ENCODE results near the gene MRPS23.

MRPS23 gene

GRCh38 chr17:57877803-57878377 lies 28.0 kb upstream of the MRPS23 start:
- DNase-seq = no peak

DNA sequence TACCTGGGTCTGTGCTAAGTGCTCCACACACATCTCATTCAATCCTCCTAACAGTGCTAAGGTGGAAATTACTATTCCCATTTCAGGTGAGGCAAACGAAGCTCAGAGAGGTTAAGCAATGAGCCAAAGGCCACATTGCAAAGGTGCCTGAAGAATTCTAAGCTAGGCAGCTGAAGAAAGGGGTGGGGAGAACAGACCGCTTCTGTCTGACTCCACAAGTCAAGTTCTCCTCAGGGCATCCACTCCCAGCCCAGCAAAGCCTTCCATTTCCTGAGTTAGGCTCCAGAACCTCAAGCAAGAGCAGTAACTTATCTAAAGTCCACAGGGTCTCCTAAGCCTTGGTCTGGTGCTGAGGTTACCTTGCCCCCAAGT lies 27.0 kb upstream of the MRPS23 start:
- no peak for DNase-seq

GRCh38 chr17:57876023-57876865 lies 26.4 kb upstream of the MRPS23 start:
- no peak for DNase-seq

GRCh38 chr17:57875290-57876022 lies 25.6 kb upstream of the MRPS23 start:
- no peak for DNase-seq

GRCh38 chr17:57874434-57875289 lies 24.8 kb upstream of the MRPS23 start:
- peak; percentile 56 for DNase-seq

GRCh38 chr17:57874058-57874419 lies 24.2 kb upstream of the MRPS23 start:
- DNase-seq = no peak

- DNase-seq = no peak
Measured at GRCh38 chr17:57873261-57874057, 23.6 kb upstream of the MRPS23 start.

DNA sequence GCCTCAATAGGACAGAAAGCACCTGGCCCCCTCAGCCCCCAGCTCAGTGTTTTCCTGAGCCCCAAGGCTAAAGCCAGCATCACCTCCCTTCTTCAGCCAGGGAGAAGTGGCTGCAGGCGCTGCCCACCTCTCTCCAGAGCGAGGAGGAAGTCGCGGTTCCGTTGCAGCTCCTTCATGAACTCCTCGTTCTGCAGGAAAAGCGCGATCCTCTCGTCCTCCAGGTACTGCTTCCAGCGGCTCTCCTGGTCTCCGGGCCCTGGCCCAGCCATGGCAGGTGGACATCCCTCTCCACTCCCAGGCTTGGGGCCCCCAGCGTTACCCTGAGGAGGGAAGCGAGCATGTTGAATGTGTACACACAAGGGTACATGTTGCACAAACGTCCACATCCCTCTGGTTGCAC lies 22.7 kb upstream of the MRPS23 start:
- no peak for DNase-seq

DNA sequence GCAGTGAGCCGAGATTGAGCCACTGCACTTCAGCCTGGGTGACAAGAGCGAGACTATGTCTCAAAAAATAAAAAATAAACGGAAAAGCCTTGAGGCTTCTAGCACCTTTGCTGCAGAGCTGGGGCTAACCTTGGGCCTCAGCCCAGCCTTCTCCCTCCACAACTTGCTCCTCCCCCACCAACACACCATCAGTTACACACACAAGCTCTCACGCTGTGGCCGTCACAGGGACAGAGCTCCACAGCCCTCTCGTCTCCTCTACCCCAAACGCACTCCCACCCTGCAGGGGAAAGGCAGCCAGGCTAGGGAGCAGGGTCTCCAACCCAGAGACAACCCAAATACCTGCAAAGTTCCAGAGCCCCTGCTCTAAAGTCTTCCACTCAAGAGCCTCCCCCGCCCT lies 22.0 kb upstream of the MRPS23 start:
- DNase-seq = no peak

- DNase-seq = no peak
Measured at GRCh38 chr17:57871155-57871554, 21.3 kb upstream of the MRPS23 start.

- no peak for DNase-seq
Measured at GRCh38 chr17:57870283-57870635, 20.4 kb upstream of the MRPS23 start.

DNA sequence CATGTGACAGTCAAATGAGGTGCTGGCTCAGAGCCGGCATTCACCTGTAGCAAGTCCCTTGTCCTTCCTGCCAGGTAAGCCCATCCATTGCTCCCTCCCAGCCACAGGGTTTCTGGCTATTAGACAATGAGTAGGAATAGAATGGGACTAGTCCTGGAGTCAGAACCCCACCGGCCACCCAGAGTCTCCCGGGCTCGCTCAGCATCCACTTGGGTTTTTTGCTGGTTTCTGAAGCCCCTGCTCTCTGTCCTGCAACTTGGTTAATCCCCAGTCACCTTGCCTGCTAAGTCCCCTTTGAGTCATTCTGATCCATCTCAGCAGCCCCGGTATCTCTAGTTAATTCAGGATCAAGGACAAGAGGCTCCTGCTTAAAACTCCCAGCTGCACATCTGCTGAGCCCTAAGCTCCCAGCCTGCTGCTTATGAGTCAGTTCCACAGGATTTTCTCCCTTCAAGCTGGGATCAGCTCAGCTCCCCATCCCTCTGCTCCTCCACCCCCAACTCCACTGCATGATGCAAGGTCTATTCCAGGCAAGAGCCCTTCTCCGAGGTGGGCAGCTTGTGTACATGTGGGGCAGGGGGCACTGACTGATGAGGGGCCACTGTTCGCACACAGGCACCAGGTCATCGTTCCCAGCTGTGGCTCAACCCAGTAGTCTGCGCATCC lies 19.9 kb upstream of the MRPS23 start:
- DNase-seq = no peak

DNA sequence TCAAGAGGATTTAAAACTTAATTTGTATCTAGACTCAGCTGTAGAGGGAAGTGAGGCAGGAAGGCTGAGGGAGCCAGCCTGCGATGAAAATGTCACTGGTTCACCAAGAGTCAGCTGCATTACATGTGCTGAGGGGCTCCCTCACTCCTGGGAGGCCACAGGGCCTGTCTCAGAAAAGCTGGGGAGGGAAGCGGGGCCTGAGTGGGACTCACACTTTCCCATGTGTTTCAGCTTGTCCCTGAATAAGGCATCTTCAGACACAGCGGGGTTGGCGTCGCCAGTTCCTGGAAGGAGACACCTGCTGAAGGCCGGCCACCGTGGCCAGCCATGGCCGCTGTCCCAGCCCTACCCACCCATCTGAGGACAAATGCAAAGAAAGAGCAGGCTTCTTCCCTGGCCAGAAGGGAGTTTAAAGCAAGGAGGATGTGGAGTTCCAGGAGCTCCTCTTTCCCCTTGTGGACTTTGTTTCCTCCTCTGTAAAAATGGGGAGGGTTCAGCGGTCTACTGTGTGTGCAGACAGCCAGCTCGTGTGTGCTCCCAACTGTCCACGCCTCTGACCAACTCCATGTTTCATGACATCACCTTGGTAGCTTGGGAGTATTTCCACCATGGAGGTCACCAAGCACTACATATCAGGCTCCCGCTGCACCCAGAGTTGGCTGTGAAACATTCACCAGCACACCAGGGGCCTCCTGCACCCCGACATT lies 19.2 kb upstream of the MRPS23 start:
- DNase-seq = no peak

DNA sequence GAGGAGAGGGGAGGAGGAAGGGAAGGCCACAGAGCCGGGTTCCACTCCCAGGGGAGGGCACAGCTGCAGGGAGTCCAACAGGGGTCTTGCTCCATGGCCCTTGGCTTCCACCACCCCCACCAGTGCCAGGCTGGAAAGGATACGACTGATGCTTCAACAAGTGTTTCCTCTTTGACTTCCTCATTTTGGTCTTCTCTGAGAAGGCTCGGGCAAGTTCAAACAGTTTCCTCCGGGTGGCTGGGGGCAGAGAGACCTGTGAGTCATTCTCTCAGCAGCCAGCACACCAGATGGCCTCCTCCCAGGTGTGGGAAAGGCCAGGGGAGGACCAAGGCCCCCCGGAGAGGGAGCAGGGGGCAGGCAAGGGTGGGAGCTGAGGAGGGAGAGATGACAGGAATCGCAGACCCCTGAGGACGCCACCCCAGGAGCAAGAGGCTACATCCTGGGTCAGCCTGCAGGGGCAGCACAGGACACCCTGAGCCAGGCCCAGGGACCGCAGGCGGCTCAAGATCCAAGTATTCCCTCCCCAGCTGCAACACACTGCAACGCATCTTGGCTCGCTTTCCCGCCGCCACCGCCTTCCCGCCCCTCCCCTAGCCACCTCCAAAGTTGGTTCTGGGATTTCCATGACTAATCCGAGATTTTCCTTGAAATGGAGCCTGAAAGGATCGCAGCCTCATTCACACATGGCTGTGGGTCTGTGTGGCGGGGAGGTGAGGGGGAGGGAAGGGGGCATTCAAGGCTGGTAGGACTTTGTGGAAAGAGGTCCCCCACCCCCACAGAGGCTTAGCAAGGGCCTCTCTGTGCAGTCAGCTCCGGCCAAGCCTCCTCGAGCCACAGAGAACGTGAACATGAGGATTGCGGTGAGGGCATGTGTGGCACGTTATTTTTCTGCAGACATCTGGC lies 18.4 kb upstream of the MRPS23 start:
- peak; percentile 40 for DNase-seq

DNA sequence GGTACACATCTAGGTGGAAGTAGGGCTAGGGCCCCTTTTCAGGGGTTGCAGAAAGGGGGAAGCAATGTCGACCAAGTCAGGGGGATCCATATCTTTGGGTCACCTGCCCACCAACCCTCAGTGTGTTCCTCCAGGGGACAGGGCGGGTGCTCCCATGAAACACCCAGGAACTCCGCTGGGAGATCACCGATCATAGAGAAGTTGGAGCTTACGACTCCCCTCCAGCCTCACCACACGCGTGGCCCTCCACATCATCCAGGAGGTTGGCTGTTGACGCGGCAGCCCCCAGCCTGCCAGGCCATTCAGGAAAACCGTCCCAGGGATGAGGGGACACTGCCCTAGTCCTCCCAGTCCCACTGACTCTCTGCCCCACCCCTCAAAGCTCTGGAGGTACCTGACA lies 17.3 kb upstream of the MRPS23 start:
- no peak for DNase-seq

- DNase-seq = no peak
Measured at GRCh38 chr17:57866723-57867122, 16.9 kb upstream of the MRPS23 start.

DNA sequence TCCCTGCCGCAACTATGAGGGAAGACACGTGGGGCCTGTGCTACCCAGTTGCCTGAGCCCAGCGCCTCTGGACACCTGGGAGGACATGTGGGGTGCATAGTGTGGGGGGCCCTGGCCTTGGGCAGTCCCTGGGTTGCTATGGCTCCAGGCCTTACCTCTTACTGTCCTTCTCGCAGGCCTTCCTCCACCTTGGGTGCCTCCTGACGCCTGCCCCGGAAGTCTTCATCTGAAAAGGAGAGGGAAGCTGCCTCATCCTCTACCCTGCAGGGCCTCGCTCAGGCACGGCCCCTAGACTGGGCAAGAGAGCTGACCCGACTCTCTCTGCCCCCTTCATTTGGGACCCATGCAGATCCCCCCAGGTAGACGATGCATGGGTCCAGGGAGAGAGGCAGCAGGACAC lies 16.5 kb upstream of the MRPS23 start:
- no peak for DNase-seq

DNA sequence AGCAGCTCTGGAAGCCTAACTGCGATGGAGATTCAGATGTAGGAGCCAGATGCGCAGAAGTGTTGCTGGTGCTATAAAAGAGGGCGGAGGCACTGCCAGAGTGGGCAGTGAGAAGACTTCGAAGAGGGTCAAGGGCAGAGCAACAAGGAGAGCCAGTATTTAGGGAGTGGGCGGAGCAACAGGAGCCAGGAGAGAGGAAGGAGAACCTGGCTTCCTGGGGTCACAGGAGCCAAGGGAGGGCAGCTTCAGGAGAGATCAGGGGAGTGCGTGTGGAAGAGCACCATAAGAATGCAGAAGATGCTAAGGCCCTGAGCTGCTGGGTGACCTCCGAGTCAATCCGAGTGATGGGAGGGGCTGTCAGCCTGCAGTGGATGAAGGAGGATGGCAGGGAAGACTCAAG lies 14.4 kb upstream of the MRPS23 start:
- DNase-seq = no peak

DNA sequence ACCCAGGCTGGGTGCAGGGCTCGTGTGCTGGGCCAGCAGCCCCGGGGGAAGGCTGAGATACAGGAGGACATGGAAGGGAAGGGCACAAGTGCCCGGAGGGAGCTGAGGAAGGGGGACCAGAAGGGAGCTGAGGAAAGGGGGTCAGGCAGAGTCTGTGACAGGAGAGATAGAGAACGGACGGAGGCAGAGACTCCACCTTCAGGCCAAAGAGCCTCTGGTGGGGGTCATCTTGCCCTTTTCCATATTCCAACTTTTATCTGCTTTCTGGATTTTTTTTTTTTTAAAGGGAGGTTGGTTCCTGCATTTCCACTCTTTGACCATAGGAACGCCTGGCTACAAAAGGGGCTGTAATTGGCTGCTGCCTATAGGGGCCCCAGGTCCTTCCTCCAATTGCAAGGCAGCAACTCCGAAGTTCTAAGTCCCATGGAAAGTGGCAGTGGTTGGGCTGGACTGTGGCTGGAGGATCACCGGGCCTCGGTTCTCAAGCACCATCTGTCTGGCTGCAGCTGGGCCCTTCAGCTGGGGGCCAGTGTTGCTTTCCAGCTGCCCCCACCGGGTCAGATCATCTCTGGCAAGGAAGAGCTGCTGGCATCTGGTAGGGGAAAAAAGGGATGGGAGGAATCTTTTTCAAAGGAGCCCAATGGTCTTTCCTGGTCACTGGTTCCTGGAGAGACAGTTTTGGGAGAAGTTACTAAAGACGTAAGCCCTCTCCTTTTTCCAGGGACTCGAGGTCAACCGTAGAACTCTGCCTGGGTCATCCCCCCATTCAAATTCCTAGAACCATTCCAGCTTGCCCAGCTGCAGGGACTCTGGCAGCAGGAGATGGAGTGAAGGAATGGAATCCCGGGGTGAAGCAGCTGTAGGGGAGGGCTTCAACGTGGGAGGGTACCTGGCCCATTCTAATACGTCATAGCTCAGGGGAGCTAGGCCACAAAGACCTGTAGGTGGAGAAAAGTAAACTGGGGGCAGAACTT lies 13.1 kb upstream of the MRPS23 start:
- no peak for DNase-seq

Measured in stimulated activated CD4-positive, alpha-beta T cell treated with anti-CD3 and anti-CD28 coated beads, Interleukin-15, amount 100 ng/mL, for 24 hours (primary cell).